Hepatocyte (in vitro differentiated cells): ENCODE results near the gene RAPGEF5.

Experiments
- CTCF ChIP-seq: fragments of 200-600 bp; sonication (generic); IDR thresholded peaks from 2 replicates; pipeline ENCODE4 v1.5.1; 2016; ENCODE audit warnings: antibody characterized with exemption, mild to moderate bottlenecking; ENCODE audit not compliant: poor library complexity
- EZH2 ChIP-seq: fragments of 200-600 bp; sonication (generic); IDR thresholded peaks from 2 replicates; pipeline ENCODE4 v1.6.1; 2016; ENCODE audit warnings: antibody characterized with exemption, mild to moderate bottlenecking, borderline replicate concordance

GRCh38 chr7:22216832-22217475 is 140.0 kb downstream of the RAPGEF5 start:
- TF ChIP-seq CTCF (no peak), EZH2 (no peak)
